HEK293 (cell line): ENCODE data around the gene UBE2G2.

Experiments used
- ZNF514 ChIP-seq: fragments of 450-650 bp; formaldehyde crosslinking; IDR thresholded peaks from 2 replicates; pipeline ENCODE4 v1.5.1; 2016; ENCODE audit warnings: missing biosample characterization, missing genetic modification characterization
- ZNF558 ChIP-seq: fragments of 450-650 bp; formaldehyde crosslinking; IDR thresholded peaks from 2 replicates; pipeline ENCODE4 v1.5.1; 2016; ENCODE audit warnings: missing biosample characterization, missing genetic modification characterization

GRCh38 chr21:44759628-44760285, 41.9 kb downstream of the UBE2G2 start:
- TF ChIP-seq ZNF514 (tag by site-specific recombination) = no peak
- no peak for TF ChIP-seq ZNF558 (tag by site-specific recombination)
